Measurements from ENCODE around the gene KIR3DL2.
"Not testable (repeated sequence)": the region's sequence is repeated elsewhere in the genome, so short reads cannot be mapped to it uniquely, and the experiment has no call there.

Gene KIR3DL2

GRCh38 chr19:54871696-54872095 is 21.5 kb downstream of the KIR3DL2 start:
- DNase-seq (ENCODE audit: low read depth in 3 of 3): no peak

GRCh38 chr19:54873990-54874389 is 23.7 kb downstream of the KIR3DL2 start, which contains the start of gene FCAR:
TSS of gene FCAR (plus strand) at chr19:54874235. CDS start at chr19:54874290, 55 bp downstream.
- no peak for DNase-seq (ENCODE audit: low read depth in 3 of 3)

GRCh38 chr19:54875506-54875905 is 25.3 kb downstream of the KIR3DL2 start:
- DNase-seq (ENCODE audit: low read depth in 3 of 3): no peak

DNA sequence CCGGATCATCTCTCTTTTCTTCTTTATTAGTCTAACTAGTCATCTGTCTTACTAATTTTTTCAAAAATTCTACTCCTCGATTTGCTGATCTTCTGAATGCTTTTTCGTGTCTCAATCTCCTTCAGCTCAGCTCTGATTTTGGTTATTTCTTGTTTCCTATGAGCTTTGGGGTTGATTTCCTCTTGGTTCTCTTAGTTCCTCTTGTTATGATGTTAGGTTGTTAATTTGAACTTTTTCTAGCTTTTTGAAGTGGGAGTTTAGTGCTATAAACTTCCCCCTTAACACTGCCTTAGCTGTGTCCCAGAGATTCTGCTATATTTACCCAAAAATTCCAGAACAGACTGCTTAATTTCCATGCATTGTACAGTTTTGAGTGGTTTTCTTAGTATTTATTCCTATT is 27.2 kb downstream of the KIR3DL2 start:
- no peak for DNase-seq (ENCODE audit: low read depth in 3 of 3)

- DNase-seq (ENCODE audit: low read depth in 3 of 3): no peak
Observed at GRCh38 chr19:54881884-54882283, 31.6 kb downstream of the KIR3DL2 start.

GRCh38 chr19:54882758-54883157 is 32.5 kb downstream of the KIR3DL2 start:
- no peak for DNase-seq (ENCODE audit: low read depth in 3 of 3)

DNA sequence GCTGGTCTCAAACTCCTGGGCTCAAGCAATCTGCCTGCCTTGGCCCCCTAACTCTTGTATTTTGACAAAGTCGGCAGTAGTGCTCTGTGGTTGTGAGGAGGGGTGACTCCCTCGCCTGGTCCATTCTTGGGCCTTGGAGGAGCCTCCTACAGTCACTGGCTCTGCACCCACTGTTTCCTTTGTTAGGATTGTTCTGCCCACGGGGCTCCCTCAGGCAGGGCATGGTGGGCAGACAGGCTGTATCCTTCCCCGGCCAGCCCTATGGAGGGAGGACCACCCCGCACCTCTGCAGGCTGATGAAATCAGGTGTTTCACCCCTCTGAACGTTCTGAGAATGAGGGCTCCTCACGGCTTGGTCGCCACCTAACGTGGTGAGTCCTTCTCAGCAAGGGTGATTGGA is 33.0 kb downstream of the KIR3DL2 start:
- DNase-seq (ENCODE audit: low read depth in 3 of 3): no peak

DNA sequence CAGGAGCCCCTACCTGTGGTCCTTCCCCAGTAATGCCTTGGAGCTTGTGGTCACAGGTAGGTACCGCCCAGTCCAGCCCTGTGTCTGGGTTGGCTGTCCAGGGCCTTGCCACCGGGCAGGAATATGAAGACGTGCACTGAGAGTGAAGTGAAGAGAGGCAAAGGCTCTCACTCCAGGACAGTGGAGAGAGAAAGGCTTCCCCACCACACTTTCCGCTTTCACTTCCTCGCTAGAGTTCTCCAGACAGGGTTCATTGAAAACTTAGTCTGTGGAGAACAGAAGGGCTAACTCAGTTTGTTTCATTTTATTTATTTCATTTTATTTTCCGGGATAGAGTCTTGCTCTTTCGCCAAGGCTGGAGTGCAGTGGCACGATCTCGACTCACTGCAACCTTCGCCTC is 38.0 kb downstream of the KIR3DL2 start:
- DNase-seq (ENCODE audit: low read depth in 3 of 3): no peak

- no peak for DNase-seq (ENCODE audit: low read depth in 3 of 3)
Observed at GRCh38 chr19:54889566-54889965, 39.3 kb downstream of the KIR3DL2 start.

- DNase-seq (ENCODE audit: low read depth in 3 of 3): no peak
Observed at GRCh38 chr19:54893406-54893805, 43.2 kb downstream of the KIR3DL2 start.

DNA sequence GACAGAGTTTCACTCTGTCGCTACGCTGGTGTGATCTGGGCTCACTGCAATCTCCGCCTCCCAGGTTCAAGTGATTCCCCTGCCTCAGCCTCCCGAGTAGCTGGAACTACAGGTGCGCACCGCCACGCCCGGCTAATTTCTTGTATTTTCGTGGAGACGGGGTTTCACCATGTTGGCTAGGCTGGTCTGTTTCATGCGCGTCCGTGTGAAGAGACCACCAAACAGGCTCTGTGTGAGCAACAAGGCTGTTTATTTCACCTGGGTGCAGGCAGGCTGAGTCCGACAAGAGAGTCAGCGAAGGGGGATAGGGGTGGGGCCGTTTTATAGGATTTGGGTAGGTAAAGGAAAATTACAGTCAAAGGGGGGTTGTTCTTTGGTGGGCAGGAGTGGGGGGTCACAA is 43.9 kb downstream of the KIR3DL2 start:
- DNase-seq (ENCODE audit: low read depth in 3 of 3): not testable (repeated sequence)

DNA sequence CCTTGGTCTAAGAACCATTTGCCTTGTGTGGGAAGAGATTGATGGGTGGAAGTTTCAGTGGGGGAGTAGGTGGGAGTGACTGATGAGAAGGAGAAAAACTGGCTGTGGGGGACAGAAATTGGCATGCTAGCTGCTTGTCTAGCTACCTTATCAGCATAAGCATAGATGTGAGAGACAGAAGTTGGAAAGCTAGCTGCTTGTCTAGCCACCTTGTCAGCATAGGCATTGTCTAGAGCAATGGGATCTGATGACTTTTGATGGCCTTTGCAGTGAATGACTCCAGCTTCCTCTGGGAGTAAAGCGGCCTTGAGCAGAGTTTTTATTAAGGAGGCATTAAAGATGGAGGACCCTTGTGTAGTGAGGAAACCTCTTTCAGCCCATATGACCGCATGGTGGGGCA is 45.8 kb downstream of the KIR3DL2 start:
- DNase-seq (ENCODE audit: low read depth in 3 of 3): no peak

- DNase-seq (ENCODE audit: low read depth in 3 of 3): not testable (repeated sequence)
Observed at GRCh38 chr19:54898685-54899084, 48.4 kb downstream of the KIR3DL2 start.

DNA sequence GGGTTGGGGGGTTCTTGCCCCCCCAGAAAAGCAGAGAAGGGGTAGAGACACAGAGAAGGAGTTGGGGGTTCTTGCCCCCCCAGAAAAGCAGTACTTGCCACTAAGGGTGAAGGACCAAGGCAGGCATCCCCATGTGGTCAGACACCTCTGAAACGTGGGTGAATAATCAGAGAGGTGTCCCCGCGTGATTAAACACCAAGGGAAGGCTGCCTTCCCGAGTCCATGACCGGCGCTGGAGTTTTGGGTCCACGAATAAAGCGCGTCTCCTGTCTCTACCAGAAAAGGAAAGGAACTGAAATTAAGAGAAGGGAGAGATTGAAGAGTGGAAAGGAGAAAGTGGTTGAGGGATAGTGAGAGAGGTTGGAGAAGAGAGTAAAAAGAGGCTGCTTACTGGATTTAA is 49.4 kb downstream of the KIR3DL2 start:
- DNase-seq (ENCODE audit: low read depth in 3 of 3): not testable (repeated sequence)

GRCh38 chr19:54901153-54901552 is 50.9 kb downstream of the KIR3DL2 start:
- DNase-seq (ENCODE audit: low read depth in 3 of 3): not testable (repeated sequence)

DNA sequence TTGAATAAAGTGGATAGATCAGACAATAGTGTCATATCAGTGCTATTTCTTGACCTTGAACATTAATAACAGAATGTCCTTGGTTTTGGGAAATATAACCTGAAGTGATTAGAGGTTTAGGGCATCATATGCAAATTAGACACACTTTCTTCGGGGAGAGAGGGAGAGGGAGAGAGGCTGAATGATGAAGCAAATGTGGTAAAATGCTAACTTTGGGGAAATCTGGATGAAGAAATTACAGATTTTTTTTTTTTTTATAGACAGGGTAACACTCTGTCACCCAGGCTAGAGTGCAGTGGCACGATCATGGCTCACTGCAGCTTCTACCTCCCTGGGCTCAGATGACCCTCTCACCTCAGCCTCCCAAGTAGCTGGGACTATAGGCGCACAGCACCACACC is 51.8 kb downstream of the KIR3DL2 start:
- DNase-seq (ENCODE audit: low read depth in 3 of 3): no peak

DNA sequence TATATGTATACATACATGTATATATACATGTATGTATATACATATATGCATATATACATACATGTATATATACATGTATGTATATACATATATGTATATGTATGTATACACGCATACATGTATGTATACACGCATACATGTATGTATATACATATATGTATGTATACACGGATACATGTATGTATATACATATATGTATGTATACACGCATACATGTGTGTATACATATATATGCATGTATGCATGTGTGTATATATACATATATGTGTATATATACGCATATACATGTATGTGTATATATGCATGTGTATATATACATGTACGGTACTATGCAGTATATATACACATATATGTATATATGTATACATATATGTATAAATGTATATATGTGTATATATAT is 53.1 kb downstream of the KIR3DL2 start:
- no peak for DNase-seq (ENCODE audit: low read depth in 3 of 3)

DNA sequence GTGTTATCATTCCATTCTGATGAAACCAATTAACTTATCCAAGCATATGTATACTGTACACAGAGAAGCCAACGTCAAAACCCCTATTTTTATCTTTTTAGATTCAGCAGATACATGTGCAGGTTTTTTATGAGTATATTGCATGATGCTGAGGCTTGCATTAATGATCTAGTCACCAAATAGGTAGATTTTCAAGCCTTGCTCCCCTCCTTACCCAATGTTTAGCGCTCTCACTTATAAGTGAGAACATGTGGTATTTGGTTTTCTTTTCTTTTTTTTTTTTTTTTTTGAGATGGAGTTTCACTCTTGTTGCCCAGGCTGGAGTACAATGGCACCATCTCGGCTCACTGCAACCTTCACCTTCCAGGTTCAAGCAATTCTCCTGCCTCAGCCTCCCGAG is 54.0 kb downstream of the KIR3DL2 start:
- DNase-seq (ENCODE audit: low read depth in 3 of 3): not testable (repeated sequence)

DNA sequence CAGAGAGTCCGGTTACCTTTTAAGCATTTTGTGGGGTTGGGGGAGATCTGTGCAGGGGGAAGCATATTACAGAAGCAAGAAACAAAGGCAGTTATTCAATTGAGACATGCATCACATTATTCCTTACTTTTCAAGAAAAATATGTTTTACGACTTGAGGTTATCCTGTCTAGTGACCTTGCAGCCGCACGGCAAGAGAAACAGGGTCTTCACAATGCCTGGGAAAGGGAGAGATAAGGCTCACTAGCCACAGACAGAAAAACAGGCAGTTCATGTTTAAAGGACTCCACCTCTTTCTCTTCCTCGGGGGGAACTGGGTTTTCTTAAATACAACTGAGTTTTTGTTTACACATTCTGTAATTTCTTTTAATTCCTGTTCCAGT is 55.2 kb downstream of the KIR3DL2 start:
- no peak for DNase-seq (ENCODE audit: low read depth in 3 of 3)

DNA sequence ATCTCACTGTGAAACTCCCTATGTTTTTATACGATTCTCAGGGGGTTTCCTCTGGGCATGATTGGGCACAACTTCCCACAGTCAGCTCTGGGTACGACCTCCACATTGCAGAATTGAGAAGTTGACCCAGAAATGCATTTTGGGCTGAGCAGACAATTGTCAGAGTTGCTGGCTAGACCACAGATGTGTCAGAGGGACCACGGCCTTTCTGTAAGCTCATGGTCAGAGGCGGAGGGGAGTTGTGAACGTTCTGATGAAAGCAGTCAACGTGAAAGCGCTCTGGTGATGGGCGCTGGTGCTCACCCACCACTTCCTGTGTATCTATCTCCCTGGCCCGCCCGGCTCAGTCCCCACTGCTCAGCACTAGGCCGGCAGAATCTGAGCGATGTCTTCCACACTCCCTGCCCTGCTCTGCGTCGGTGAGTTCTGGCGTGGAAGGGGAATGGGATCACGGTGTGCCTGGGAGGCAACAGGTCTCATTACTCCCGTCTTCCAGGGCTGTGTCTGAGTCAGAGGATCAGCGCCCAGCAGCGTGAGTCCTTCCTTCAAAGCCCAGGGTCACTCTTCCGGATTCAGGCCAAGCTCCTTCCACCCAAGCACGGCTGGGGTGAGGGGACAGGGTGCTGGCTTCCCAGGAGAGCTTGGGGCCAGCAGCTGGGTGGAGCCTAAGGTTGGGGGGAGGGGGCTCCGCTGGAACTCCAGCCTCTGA is 55.7 kb downstream of the KIR3DL2 start, which contains the start of gene NCR1:
NCR1 (plus strand) TSS at position 346 of the 709 bp plus-strand sequence; CDS start at position 386, 40 bp downstream.
- no peak for DNase-seq (ENCODE audit: low read depth in 3 of 3)

GRCh38 chr19:54906819-54907218 is 56.6 kb downstream of the KIR3DL2 start:
- DNase-seq (ENCODE audit: low read depth in 3 of 3): no peak

DNA sequence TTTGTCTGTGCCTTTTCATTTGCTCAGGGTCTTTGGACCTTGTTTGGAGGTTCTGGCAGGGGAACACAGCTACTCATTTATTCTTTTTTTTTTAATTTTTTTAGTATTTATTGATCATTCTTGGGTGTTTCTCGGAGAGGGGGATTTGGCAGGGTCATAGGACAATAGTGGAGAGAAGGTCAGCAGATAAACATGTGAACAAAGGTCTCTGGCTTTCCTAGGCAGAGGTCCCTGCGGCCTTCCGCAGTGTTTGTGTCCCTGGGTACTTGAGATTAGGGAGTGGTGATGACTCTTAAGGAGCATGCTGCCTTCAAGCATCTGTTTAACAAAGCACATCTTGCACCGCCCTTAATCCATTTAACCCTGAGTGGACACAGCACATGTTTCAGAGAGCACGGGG is 57.7 kb downstream of the KIR3DL2 start:
- DNase-seq (ENCODE audit: low read depth in 3 of 3): not testable (repeated sequence)

Measured in stimulated activated CD4-positive, alpha-beta T cell treated with anti-CD3 and anti-CD28 coated beads, TNF-alpha, amount 100 ng/mL, for 4 hours (primary cell).